ENCODE measurements around the gene MAST4.

The MAST4 gene

GRCh38 chr5:66666778-66667177 lies 70.6 kb downstream of the MAST4 start:
- Histone ChIP-seq H3K36me3 (ENCODE audit: control insufficient read depth in 2 of 2, insufficient read depth in 2 of 2, low read length in 2 of 2) (no peaks in the 10 kb centered on the region), H3K27ac (ENCODE audit: low read length) (no peak overlapping the region), H3K9me3 (ENCODE audit: control insufficient read depth in 2 of 2, low read length in 2 of 2) (no peaks in the 10 kb centered on the region), H3K27me3 (ENCODE audit: control insufficient read depth in 1 of 2, insufficient read depth in 2 of 2, low read length in 2 of 2) (no peaks in the 10 kb centered on the region), H3K4me3 (ENCODE audit: low read length in 2 of 2) (no peak overlapping the region), H3K4me1 (ENCODE audit: control insufficient read depth, insufficient read depth, low read length) (no peaks in the 10 kb centered on the region), H3K9ac (ENCODE audit: low read length in 2 of 2) (no peak overlapping the region)

- Histone ChIP-seq H3K4me1 (ENCODE audit: control insufficient read depth, insufficient read depth, low read length) (no peaks in the 10 kb centered on the region), H3K9me3 (ENCODE audit: control insufficient read depth in 2 of 2, low read length in 2 of 2) (no peaks in the 10 kb centered on the region), H3K36me3 (ENCODE audit: control insufficient read depth in 2 of 2, insufficient read depth in 2 of 2, low read length in 2 of 2) (no peaks in the 10 kb centered on the region), H3K9ac (ENCODE audit: low read length in 2 of 2) (no peak overlapping the region), H3K27me3 (ENCODE audit: control insufficient read depth in 1 of 2, insufficient read depth in 2 of 2, low read length in 2 of 2) (no peaks in the 10 kb centered on the region), H3K4me3 (ENCODE audit: low read length in 2 of 2) (no peak overlapping the region), H3K27ac (ENCODE audit: low read length) (no peak overlapping the region)
These were observed 73.1 kb downstream of the MAST4 start for GRCh38 chr5:66669086-66669861.

DNA sequence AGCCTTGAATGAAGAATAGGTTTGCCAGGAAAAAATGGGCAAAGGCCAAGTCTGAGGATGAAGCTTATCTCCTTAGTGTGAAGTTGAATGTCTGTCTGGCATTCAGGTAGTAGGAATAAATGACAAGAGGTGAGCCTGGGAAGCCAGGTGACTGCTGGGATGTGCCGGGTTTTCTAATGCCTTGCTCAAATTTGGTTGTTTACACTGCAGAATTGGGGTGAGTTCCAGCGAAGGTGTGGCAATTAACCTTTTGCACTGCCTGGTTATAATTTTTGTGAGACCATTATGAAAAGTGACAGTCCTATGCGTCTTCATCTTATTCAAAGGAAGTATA lies 73.6 kb downstream of the MAST4 start:
- Histone ChIP-seq H3K9me3 (ENCODE audit: control insufficient read depth in 2 of 2, low read length in 2 of 2) (no peaks in the 10 kb centered on the region), H3K27ac (ENCODE audit: low read length) (no peak overlapping the region), H3K36me3 (ENCODE audit: control insufficient read depth in 2 of 2, insufficient read depth in 2 of 2, low read length in 2 of 2) (no peaks in the 10 kb centered on the region), H3K9ac (ENCODE audit: low read length in 2 of 2) (no peak overlapping the region), H3K4me3 (ENCODE audit: low read length in 2 of 2) (no peak overlapping the region), H3K27me3 (ENCODE audit: control insufficient read depth in 1 of 2, insufficient read depth in 2 of 2, low read length in 2 of 2) (peaks cover 0 to under 1% of the 10 kb centered on the region in 2 donors), H3K4me1 (ENCODE audit: control insufficient read depth, insufficient read depth, low read length) (no peaks in the 10 kb centered on the region)

DNA sequence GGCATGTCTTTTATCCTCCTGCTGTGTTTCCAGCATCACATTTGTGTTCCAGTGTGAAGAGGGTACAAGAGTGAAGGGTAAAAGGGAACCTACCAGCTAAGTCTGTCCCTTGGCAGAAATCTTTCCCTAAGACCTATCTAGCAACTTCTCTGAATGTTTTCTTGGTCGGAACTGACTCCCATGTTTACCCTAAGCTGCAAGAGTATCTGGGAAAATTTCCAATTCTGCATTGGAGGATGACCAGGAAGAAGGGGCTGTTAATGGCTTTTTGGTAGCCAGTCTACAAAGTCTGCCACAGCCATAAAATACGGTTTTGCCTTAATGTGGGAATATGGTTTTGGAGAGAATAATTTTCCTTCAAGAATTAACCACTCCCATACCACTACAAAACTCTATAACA lies 75.1 kb downstream of the MAST4 start:
- Histone ChIP-seq H3K9ac (ENCODE audit: low read length in 2 of 2) (no peak overlapping the region), H3K4me1 (ENCODE audit: control insufficient read depth, insufficient read depth, low read length) (no peaks in the 10 kb centered on the region), H3K9me3 (ENCODE audit: control insufficient read depth in 2 of 2, low read length in 2 of 2) (no peaks in the 10 kb centered on the region), H3K27ac (ENCODE audit: low read length) (no peak overlapping the region), H3K36me3 (ENCODE audit: control insufficient read depth in 2 of 2, insufficient read depth in 2 of 2, low read length in 2 of 2) (no peaks in the 10 kb centered on the region), H3K27me3 (ENCODE audit: control insufficient read depth in 1 of 2, insufficient read depth in 2 of 2, low read length in 2 of 2) (peaks cover 0 to 3% of the 10 kb centered on the region in 2 donors), H3K4me3 (ENCODE audit: low read length in 2 of 2) (no peak overlapping the region)

GRCh38 chr5:66674802-66675201 lies 78.6 kb downstream of the MAST4 start:
- Histone ChIP-seq H3K27ac (ENCODE audit: low read length) (no peak overlapping the region), H3K27me3 (ENCODE audit: control insufficient read depth in 1 of 2, insufficient read depth in 2 of 2, low read length in 2 of 2) (peaks cover 0 to 3% of the 10 kb centered on the region in 2 donors), H3K4me1 (ENCODE audit: control insufficient read depth, insufficient read depth, low read length) (no peaks in the 10 kb centered on the region), H3K4me3 (ENCODE audit: low read length in 2 of 2) (no peak overlapping the region), H3K36me3 (ENCODE audit: control insufficient read depth in 2 of 2, insufficient read depth in 2 of 2, low read length in 2 of 2) (no peaks in the 10 kb centered on the region), H3K9me3 (ENCODE audit: control insufficient read depth in 2 of 2, low read length in 2 of 2) (no peaks in the 10 kb centered on the region), H3K9ac (ENCODE audit: low read length in 2 of 2) (no peak overlapping the region)

GRCh38 chr5:66675406-66675805 lies 79.2 kb downstream of the MAST4 start:
- peaks cover 0 to 3% of the 10 kb centered on the region in 2 donors for H3K27me3 ChIP-seq (ENCODE audit: control insufficient read depth in 1 of 2, insufficient read depth in 2 of 2, low read length in 2 of 2)
- no peak overlapping the region for H3K27ac ChIP-seq (ENCODE audit: low read length)
- H3K36me3 ChIP-seq (ENCODE audit: control insufficient read depth in 2 of 2, insufficient read depth in 2 of 2, low read length in 2 of 2) = no peaks in the 10 kb centered on the region
- no peaks in the 10 kb centered on the region for H3K4me1 ChIP-seq (ENCODE audit: control insufficient read depth, insufficient read depth, low read length)
- H3K9me3 ChIP-seq (ENCODE audit: control insufficient read depth in 2 of 2, low read length in 2 of 2) = no peaks in the 10 kb centered on the region
- H3K9ac ChIP-seq (ENCODE audit: low read length in 2 of 2) = no peak overlapping the region
- no peak overlapping the region for H3K4me3 ChIP-seq (ENCODE audit: low read length in 2 of 2)

GRCh38 chr5:66680221-66680620 lies 84.0 kb downstream of the MAST4 start:
- no peaks in the 10 kb centered on the region for H3K36me3 ChIP-seq (ENCODE audit: control insufficient read depth in 2 of 2, insufficient read depth in 2 of 2, low read length in 2 of 2)
- H3K4me1 ChIP-seq (ENCODE audit: control insufficient read depth, insufficient read depth, low read length) = no peaks in the 10 kb centered on the region
- H3K27me3 ChIP-seq (ENCODE audit: control insufficient read depth in 1 of 2, insufficient read depth in 2 of 2, low read length in 2 of 2) = no peaks in the 10 kb centered on the region
- no peaks in the 10 kb centered on the region for H3K9me3 ChIP-seq (ENCODE audit: control insufficient read depth in 2 of 2, low read length in 2 of 2)
- no peak overlapping the region for H3K9ac ChIP-seq (ENCODE audit: low read length in 2 of 2)
- no peak overlapping the region for H3K27ac ChIP-seq (ENCODE audit: low read length)
- H3K4me3 ChIP-seq (ENCODE audit: low read length in 2 of 2) = no peak overlapping the region

DNA sequence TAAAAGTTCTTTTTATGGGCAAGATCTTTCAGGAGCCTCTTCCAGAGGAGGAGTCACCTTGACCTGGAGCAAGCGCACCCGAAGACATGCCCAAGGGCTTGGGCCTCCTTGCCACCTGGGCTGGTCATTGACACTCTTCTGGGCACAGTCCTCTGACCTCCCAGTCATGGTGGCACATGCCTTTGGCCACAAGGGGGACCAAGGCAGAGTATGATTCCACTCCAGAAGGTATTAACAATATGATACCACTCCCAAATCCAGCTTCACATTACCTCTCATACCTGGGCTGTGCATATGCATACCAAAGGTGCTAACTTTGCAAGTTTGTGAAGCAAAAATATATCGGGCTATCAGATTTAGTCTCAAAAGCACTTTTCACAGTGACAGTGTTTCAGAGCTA lies 84.6 kb downstream of the MAST4 start:
- H3K4me3 ChIP-seq (ENCODE audit: low read length in 2 of 2) = no peak overlapping the region
- H3K9me3 ChIP-seq (ENCODE audit: control insufficient read depth in 2 of 2, low read length in 2 of 2) = no peaks in the 10 kb centered on the region
- no peaks in the 10 kb centered on the region for H3K4me1 ChIP-seq (ENCODE audit: control insufficient read depth, insufficient read depth, low read length)
- no peak overlapping the region for H3K27ac ChIP-seq (ENCODE audit: low read length)
- H3K9ac ChIP-seq (ENCODE audit: low read length in 2 of 2) = no peak overlapping the region
- no peaks in the 10 kb centered on the region for H3K36me3 ChIP-seq (ENCODE audit: control insufficient read depth in 2 of 2, insufficient read depth in 2 of 2, low read length in 2 of 2)
- no peaks in the 10 kb centered on the region for H3K27me3 ChIP-seq (ENCODE audit: control insufficient read depth in 1 of 2, insufficient read depth in 2 of 2, low read length in 2 of 2)

- H3K4me1 ChIP-seq (ENCODE audit: control insufficient read depth, insufficient read depth, low read length) = no peaks in the 10 kb centered on the region
- no peak overlapping the region for H3K4me3 ChIP-seq (ENCODE audit: low read length in 2 of 2)
- H3K36me3 ChIP-seq (ENCODE audit: control insufficient read depth in 2 of 2, insufficient read depth in 2 of 2, low read length in 2 of 2) = no peaks in the 10 kb centered on the region
- no peak overlapping the region for H3K27ac ChIP-seq (ENCODE audit: low read length)
- H3K27me3 ChIP-seq (ENCODE audit: control insufficient read depth in 1 of 2, insufficient read depth in 2 of 2, low read length in 2 of 2) = no peaks in the 10 kb centered on the region
- no peak overlapping the region for H3K9ac ChIP-seq (ENCODE audit: low read length in 2 of 2)
- H3K9me3 ChIP-seq (ENCODE audit: control insufficient read depth in 2 of 2, low read length in 2 of 2) = no peaks in the 10 kb centered on the region
These were observed 88.5 kb downstream of the MAST4 start for GRCh38 chr5:66684663-66685062.

DNA sequence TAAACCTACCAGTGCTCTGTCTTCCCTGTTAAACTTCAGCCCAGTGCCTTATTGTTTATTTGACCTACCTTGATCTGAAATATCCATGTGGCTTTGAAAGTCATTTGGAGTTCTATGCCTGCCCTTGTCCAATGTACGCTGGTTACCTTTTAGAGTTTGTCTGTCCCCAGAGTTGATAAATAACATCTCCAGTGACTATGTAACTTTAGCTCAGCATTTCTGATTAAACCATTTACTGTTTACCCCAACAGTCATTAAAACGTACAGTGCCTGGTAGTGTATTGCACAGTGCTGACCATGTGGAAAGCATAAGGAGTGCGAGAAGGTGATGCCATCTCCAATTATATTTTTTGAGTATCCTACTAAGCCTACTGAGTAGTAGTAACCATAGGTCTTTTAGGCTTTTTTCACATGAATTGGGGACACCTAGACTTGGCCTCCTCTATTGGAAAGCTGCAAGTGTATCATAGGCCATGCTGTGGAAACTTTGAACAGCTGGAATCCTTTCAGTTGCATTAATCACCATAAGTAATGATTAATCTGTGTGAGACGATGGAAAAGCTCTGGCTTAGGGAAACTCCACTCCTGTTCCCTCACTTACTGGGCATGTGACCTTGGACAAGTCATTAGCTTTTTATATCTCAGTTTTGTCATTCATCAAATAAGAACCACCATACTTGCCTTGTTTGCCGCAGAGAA lies 93.5 kb downstream of the MAST4 start:
- H3K4me1 ChIP-seq (ENCODE audit: control insufficient read depth, insufficient read depth, low read length) = no peaks in the 10 kb centered on the region
- H3K27ac ChIP-seq (ENCODE audit: low read length) = no peak overlapping the region
- no peaks in the 10 kb centered on the region for H3K9me3 ChIP-seq (ENCODE audit: control insufficient read depth in 2 of 2, low read length in 2 of 2)

GRCh38 chr5:66694036-66694435 lies 97.8 kb downstream of the MAST4 start:
- Histone ChIP-seq H3K27me3 (ENCODE audit: control insufficient read depth in 1 of 2, insufficient read depth in 2 of 2, low read length in 2 of 2) (no peaks in the 10 kb centered on the region), H3K27ac (ENCODE audit: low read length) (no peak overlapping the region), H3K9me3 (ENCODE audit: control insufficient read depth in 2 of 2, low read length in 2 of 2) (peaks cover 0 to 3% of the 10 kb centered on the region in 2 donors), H3K36me3 (ENCODE audit: control insufficient read depth in 2 of 2, insufficient read depth in 2 of 2, low read length in 2 of 2) (no peaks in the 10 kb centered on the region), H3K4me1 (ENCODE audit: control insufficient read depth, insufficient read depth, low read length) (no peaks in the 10 kb centered on the region), H3K9ac (ENCODE audit: low read length in 2 of 2) (no peak overlapping the region), H3K4me3 (ENCODE audit: low read length in 2 of 2) (no peak overlapping the region)

More for the DNA sequence above, 93.5 kb downstream of the MAST4 start:
- no peaks in the 10 kb centered on the region for H3K27me3 ChIP-seq (ENCODE audit: control insufficient read depth in 1 of 2, insufficient read depth in 2 of 2, low read length in 2 of 2)
- no peaks in the 10 kb centered on the region for H3K36me3 ChIP-seq (ENCODE audit: control insufficient read depth in 2 of 2, insufficient read depth in 2 of 2, low read length in 2 of 2)
- no peak overlapping the region for H3K4me3 ChIP-seq (ENCODE audit: low read length in 2 of 2)
- no peak overlapping the region for H3K9ac ChIP-seq (ENCODE audit: low read length in 2 of 2)

All from stomach smooth muscle (tissue), 2 donors.